Measurements from ENCODE around the gene HOXC12.

Gene HOXC12

DNA sequence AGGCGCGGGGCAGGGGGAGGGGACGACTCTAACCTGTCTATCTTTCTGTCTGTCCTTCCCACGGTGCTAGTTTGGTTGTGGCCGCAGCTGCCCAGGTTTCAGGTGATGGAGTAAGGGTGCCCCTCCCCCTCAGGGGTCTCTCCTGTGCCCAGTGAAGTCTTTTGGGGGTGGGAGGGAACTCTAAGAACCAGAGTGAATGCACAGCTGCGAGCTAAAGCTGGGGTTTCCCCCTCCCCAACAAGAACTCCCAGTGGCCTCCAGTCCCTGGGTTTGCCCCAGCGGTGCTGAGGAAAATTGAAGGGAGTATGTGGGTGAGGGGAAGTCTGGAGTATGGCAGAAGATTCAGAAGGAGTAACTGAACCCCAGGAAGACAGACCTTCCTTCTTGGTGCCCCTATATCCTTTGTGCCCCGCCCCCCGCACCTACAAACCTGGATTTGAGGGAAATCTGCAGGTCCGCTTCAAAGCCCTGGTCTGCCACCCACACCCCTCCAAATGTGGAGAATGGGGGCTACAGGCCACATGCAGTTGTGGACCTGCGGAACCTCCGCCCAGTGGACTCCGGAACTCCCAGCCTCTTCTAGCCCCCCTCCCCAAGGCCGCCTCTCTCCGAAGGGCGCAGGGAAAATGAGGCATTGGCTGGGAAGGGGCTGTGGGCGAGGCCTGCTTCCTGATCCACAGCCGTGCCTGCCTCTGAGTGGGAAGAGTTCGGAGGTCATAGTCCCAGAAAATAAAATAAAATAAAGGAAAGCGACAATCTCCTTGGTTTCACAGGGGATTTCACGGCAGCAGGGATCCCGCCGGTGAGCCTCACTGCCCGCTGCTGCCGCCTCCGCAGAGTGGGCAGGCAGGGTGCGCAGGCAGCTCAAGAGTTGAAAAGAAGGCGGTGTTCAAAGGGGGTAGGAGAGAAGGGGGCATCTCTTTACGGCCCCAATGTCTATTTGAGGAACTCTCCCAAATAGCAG, 41.8 kb downstream of the HOXC12 start:
- no peak for DNase-seq (ENCODE audit: low spot score)

DNA sequence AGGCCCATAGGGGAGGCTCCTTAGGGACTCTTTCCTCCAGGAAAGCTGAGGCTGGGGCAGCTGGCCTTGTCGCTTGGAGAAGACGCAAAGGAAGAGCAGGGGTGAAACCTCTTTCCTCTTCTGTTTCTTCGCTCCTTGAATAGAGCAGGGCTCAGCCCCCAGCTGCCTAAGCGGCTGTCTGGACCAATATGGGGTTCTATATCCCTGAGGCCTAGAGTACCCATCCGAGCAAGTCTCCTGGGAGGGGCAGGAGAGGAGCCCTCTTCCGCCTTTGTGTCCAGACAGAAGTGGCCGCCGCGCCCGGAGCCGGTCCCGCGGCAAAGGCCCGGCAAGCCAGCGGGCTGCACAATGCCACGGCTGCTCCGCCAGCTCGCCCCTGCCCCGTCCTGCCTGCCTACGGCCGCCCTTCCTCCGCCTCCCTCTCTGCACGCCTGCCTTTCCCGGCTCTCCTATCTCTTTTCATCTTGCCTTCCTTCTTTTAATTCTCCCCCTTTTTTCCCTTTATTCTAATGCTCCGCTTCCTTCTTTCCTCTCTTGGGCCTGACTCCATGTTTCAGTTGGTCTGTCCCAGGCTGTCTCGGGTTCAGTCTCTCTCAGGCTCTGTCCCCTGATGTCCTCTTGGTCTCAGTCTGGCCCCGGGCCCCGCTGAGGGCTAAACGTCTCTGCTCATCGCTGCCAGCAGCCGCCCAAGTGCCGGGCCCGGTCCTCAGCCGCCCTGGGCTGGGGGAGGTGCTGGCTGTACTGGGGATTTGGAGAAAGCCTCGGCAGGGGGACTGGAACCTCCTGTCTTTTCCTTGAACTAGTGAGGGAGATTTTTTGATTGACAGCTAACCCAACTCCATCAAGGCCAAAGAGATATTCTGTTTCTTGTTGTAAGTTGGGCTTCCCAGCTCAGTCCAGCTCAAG, 42.8 kb downstream of the HOXC12 start:
- no peak for DNase-seq (ENCODE audit: low spot score)

DNA sequence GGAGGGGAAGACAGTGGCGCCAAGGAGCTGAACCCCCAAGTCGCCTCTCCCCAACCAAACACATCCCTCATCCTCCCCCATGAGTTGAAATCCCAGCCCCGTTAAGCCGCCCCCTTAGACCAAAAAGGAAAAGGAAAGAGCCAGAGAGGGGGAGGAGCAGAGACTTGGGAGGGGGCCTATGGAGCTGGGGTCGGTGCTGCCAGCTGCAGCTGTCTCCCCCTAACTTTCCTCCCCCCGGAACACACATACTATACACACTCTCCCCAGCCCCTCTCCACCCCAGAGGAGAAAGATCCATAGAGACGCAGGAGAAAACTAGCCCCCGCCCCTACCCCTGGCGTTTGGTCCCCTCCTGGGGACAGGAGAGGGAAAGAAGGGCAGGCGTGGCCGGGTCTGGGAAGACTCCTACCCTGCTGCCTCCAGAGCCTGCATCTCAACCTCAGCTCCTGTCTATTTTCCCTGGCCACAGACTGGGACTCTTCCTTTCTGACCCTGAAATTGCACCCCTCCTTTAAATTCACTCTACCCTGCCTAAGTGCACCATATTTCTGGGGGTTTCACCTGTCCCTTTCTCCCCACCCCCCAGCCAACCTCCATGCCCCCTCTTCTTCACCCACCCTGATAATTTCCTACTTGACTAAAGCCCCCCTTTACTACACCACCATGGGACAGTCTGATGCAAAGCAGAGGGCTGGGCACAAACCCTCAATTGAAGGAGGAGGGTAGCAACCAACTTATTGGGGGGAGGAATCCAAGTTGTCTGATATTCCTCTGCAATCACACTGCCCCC, 43.6 kb downstream of the HOXC12 start:
- no peak for DNase-seq (ENCODE audit: low spot score)

DNA sequence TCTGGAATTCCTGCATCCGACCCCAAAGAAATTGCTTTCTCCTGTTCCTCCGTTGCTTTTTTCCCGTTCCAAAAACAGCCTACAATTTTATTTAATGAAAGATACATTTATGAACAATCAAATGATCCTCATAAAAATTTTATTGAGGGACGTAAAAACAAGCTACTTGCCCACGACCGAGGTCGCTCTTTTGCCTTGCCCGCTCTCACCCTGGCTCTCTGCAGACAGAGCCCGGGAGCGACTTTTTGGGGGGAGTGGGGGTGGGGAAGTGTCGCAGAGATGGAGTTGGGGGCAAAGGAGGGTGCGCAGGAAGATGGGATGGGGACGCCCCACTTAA, 44.2 kb downstream of the HOXC12 start:
- no peak for DNase-seq (ENCODE audit: low spot score)

DNA sequence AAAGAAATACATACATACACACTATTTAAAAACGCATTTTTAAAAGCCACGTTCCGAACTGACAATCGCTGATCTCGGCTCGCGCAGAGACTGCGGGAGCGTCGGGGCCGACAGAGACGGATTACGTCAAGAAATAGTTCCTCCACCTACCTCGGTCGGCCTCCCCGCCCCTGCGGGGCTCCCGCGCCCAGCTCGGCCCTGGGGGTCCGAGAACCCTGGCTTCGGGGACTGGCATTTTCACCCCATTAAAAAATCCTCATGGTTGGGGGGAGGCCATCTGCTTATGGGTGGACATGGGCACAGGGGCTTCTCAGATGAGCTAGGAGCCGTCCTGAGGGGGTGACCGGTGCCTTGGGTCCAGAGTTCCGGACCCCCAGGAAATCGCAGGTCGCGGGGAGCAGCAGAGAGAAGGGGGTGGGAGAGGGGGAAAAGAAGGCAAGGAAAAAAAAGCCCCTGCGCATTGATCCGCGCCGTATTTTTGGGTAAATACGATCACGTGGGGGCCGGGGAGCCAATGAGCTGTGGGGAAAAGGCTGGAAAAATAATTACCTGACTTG, 44.9 kb downstream of the HOXC12 start:
- peak; percentile 51 for DNase-seq (ENCODE audit: low spot score)

DNA sequence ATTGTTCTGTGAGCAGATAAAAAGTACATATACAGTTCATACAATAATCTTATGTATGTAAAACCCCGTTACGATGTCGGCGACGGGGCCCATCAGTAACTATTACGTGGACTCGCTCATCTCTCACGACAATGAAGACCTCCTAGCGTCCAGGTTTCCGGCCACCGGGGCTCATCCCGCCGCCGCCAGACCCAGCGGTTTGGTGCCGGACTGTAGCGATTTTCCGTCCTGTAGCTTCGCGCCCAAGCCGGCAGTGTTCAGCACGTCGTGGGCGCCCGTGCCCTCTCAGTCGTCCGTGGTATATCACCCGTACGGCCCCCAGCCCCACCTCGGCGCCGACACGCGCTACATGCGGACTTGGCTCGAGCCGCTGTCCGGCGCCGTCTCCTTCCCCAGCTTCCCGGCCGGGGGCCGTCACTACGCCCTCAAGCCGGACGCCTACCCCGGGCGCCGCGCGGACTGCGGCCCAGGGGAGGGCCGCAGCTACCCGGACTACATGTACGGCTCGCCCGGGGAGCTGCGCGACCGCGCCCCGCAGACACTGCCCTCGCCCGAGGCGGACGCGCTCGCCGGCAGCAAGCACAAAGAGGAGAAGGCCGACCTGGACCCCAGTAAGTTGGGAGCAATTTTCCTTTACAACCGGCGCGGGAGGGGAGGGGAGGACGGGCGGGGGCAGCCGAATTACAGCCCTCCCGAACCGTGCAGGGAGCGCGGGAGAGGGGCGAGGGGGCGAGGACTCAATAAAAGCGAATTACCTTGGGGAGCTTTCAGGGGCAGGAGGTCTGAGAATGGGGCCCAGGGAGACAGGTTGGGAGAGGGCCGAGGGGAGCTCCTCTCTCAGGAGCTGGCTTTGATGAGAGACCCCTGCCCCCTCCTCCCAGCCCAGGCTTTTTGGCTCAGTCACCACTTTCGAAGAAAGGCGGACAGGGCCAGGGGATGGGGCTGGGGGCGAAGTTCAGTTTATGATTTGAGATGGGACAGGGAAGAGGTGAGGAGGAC, 45.7 kb downstream of the HOXC12 start, which contains the start of gene HOXC9:
TSS of gene HOXC9 (plus strand) at position 46 of the 999 bp plus-strand sequence. CDS start at position 74, 28 bp downstream.
- no peak for DNase-seq (ENCODE audit: low spot score)

DNA sequence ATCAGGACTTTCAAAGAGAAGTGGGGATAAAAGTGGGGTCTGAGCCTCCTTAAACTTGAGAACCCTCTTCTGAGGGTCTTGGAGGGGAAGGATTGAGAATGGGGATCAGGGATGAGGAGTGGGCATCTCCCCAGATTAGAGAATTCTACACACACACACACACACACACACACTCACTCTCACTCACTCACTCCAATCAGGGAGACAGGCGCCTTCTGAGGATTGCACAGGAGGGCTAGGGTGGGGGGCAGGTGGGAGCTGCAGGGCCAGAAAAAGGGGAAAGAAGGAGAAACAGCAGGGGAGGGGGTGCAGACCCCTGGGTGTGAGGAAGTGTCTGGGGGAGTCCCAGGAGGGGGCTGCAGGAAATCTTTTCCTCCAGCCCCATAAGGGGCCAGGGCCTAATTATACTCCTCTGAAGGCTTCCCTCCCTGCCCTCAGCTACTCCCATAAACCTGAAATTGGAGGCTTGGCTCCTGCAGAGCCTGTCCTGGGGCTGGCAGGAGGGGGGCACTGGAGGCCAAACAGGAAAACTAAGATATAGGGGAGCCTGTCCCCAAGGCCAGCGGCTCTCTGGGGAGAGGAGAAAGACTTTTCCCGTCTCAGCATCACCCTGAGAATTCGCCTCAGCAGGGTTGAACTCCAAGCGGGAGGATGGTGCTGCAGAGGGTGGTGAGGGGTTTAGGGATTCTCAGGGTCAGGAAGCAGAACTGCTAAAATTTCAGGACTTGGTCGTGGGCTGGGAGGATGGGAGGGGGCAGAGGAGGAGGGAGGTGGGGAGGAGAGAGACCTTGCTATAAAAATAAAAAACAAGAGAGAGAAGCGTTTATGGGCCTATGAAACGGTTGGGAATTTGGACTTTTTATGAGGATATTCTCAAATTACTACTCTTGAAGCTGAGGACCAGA, 46.8 kb downstream of the HOXC12 start:
- no peak for DNase-seq (ENCODE audit: low spot score)

DNA sequence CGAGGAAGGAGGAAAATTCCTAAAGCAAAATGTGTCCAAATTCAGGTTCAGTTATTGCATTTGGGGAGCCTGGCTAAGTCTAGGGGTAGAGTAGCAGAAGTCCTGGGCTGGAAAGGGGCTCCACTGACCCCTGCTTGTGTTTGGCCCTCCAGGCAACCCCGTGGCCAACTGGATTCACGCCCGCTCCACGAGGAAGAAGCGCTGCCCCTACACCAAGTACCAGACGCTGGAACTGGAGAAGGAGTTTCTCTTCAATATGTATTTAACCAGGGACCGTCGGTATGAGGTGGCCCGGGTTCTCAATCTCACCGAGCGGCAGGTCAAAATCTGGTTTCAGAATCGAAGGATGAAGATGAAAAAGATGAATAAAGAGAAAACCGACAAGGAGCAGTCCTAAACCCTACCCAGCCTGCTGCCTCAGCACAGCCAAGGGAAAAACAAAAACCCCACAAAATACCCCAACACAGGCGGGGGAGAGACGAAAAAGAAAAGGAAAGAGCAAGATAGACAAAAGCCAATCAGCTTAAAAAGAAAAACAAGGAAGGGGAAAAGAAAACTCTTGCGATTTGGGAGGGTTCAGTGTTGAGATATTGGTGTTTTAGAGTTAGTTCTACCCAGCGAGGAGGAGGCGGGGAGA, 47.7 kb downstream of the HOXC12 start:
- DNase-seq (ENCODE audit: low spot score) = no peak

DNA sequence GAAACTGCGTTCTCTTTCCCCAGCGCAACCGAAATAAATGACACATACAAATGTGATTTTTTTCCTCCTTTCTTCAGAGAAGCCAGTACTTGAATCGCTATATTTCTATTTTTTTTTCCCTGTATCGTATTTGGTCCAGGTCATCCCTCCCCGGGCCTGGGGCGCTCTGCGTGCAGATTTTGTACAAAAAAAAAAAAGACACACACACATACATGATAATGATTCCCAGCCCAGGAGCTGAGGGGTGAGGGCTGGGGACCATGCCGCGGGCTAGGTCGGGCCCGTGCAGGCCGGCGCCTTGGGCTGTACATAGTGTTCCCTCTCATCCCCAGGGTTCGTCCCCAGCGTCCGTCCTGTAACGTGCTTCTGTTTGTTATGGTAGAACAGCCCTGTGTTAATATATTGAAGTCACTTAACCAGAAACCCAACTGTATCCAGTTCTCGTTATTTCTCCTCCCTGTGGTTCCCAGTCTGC, 48.2 kb downstream of the HOXC12 start:
- no peak for DNase-seq (ENCODE audit: low spot score)

DNA sequence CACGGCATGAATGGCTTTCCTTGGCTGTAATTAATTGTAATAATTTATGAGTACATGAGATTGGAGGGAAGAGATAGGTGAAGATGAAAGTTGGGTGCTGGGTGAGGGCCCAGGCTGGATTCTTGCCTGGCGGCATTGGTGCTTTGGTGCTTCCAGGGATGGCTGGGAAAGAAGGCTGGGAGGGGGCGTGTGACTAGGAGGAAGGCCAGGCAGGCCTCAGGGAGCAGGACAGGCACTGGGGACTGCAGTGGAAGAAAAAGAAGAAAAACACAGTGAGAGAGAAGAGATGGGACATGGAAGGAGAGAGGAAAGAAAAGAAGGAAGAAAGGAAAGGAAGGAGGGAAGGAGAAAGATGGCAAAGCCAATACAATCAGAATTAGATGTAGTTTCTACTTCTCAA, 48.9 kb downstream of the HOXC12 start:
- DNase-seq (ENCODE audit: low spot score) = no peak

DNA sequence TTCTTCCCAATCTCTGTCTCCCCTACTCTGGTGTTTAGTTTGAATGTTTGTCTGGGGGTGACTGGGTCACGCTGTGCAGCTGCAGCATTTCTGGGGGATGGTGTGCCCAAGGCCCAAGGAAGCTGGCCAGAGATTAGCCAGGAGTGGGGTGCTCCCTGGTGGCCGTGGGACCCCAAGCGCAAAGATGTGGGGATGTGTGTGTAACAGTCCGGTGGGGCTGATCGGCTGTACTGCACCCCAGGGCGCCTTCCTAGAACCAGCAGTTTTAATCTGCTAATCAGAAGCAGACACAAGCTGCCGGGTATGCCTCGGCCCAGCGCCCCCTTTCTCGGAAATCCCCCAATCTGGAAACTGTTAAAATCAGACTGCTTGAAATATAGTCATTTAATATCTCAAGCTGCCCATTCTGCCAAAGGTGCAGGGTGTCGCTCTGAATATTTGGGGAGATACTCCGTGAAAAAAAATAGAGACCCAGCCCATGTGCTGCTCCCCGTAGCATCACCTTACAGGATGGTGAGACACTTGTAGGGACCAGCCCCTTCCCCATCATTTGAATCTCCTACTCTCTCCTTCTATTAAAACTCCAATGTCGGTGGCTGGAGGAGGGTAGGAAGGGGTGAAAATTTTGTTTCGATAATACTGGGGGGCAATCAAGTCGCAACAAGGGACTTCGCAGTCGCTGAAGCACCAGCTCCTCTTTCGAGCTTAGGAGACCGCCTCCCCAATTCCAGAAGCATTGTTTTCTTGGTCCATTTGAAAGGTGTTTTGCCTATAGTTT, 49.5 kb downstream of the HOXC12 start:
- no peak for DNase-seq (ENCODE audit: low spot score)

DNA sequence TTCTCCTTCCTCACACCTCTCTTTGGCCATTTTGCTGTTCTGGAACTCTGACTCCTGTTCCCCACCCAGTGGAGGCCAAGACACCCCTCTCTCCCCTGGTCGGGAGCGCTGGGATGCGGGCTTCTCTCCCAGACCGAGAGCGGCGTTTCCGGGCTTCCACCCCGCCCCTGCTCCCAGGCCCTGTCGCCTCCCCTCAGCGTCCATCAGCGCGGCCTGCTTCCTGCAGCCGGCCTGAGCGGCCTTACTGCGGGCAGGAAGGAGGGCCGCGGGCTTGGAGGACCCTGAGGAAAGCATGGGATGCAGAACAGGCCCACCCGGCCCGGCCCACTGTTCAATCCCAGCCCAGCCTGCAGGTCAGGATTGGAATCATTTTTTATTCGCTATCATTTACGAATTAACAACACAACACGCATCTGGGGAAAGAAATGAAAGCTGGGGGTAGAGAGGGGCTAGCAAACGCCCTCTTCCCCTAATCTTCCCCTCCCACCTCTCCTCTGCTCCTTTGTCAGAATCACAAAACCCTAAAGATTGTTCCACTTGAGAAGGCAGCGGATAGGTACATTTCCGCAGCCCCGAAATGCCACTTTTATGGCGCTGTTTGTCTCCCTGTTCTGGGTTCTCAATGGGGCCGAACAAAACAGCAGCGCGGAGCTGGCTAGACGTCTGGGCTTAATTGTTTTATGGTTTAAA, 50.3 kb downstream of the HOXC12 start:
- DNase-seq (ENCODE audit: low spot score) = no peak

DNA sequence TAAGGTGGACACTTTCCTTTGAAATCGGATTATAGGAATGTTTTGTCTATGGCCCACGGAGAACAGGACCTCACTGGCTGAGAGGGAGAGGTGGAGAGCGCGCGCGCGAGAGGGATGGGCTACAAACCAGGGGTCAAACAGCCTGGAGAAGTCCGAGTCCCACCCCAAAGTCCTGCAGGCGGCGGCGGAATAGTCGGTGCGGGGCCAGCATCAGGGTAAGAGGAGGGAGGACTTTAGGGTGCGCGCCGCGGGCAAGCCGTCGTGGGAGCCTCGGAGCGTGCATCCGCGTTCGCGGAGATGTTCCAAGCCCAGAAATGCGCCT, 50.8 kb downstream of the HOXC12 start:
- DNase-seq (ENCODE audit: low spot score) = no peak

DNA sequence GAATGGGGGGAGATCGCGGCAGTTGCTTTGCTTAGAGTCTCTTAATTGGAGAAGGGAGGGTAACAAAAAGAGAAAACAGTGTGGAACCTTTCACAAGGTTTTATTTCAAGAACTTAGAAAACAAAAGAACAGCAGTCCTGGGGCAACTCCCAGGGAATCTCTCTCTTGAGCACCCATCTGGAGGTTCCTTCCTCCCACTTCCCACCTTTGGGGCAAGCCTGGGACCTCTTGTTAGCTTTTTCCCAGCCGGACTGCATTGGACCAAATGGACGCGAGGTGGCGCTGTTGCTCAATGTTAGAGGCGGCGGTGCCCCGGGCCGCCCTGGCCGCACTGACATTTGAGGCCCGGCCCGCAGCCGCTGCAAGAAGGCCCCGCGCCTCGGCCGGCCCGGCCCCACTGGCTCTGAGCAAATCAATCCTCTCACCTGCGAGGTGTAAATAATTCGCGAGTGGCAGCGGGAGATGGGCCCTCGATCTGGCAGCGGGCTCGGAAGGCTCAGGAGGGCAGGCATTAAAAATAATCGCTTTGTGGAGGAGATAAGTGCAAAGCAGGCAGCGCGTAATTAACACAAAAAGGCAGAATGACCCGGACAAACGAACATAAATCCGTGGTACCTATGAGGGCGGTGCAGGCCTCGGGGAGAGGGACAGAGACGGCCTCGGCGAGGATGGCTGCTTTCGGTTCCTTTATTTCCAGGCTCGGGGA, 51.3 kb downstream of the HOXC12 start:
- peak; percentile 79 for DNase-seq (ENCODE audit: low spot score)

DNA sequence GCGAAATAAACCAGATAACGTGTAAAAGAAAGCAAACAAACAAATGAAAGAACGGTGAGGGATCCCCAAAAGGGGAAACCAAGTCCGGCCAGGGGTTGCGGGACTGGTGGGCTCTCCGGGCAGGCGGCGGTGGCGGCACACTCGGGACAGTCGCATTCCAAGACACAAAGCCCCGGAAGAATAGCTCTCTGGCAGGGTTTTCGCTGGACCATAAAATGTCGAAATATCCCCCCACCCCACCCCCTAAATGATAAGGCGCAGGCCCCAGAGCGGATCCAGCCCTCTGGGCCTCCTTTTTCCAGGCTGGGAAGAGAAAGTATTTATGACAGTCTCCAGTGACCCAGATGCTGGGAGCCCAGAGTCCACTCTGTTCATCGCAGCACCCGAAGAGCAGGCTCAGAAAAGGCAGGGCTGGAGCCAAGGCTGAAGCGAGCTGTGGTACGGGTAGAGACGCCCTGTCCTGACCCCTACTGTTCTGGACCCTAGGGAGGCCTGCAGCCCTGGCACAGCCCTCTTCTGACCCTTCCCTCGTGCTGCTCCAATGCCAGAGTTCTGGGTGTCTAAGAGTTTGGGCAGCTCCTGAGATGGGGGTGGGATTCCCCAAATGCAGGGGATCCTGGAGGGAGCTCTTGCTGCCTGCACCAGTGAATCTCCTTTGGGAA, 52.0 kb downstream of the HOXC12 start:
- no peak for DNase-seq (ENCODE audit: low spot score)
